ENCODE results near the gene CDK12.
A peak's percentile ranks its signal among the peaks of the same experiment; 100 is the strongest.
"Not testable (repeated sequence)": the region's sequence is repeated elsewhere in the genome, so short reads cannot be mapped to it uniquely, and the experiment has no call there.

CDK12 gene

DNA sequence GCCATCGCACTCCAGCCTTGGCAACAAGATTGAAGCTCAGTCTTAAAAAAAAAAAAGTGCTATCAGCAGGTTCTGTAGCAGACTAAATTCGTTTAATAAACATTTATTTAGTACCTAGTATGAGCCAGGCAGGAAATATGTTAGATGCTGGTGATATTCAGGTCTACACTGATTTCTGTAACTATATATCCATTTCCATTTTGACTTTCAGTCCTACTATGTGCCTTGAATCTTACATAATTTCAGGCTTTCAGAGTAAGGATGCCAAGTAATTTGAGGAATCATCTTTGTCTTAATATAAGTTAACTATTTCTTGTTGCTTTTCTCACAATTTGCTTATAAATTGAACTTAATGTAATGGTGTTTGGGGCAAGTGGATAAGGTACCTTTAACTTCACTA is 46.2 kb downstream of the CDK12 start:
- no peak for DNase-seq

- DNase-seq: no peak
Observed at GRCh38 chr17:39508987-39509386, 47.7 kb downstream of the CDK12 start.

GRCh38 chr17:39513309-39513708 is 52.0 kb downstream of the CDK12 start:
- no peak for DNase-seq

DNA sequence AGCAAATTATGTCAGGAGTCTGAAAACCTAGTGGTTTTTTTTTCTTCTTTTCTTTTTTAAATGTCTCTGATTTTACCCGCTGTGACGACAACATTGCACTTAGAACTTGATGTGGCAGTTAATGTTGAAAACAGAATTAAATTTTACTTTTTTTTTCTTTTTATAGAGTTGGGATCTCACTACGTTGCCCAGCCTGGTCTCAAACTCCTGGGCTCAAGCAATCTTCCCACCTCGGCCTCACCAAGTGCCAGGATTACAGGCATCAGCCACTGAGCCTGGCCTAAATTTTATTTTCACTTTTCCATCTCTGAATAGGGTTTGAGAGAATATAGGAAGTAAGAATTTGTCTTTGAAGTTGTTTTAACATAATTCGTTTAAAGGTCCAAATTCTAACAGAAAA is 52.6 kb downstream of the CDK12 start:
- no peak for DNase-seq

- no peak for DNase-seq
Observed at GRCh38 chr17:39517224-39517623, 55.9 kb downstream of the CDK12 start.

- DNase-seq: no peak
Observed at GRCh38 chr17:39525801-39526506, 64.7 kb downstream of the CDK12 start.

GRCh38 chr17:39527220-39527813 is 66.0 kb downstream of the CDK12 start:
- peak in 2 of 6 experiments; percentile 3 to 4 for DNase-seq

- no peak for DNase-seq
Observed at GRCh38 chr17:39529455-39529854, 68.2 kb downstream of the CDK12 start.

- DNase-seq: no peak
Observed at GRCh38 chr17:39530513-39530912, 69.2 kb downstream of the CDK12 start.

DNA sequence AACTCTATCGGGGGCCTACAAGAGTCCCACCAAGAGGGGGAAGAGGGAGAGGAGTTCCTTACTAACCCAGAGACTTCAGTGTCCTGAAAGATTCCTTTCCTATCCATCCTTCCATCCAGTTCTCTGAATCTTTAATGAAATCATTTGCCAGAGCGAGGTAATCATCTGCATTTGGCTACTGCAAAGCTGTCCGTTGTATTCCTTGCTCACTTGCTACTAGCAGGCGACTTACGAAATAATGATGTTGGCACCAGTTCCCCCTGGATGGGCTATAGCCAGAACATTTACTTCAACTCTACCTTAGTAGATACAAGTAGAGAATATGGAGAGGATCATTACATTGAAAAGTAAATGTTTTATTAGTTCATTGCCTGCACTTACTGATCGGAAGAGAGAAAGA is 70.0 kb downstream of the CDK12 start:
- DNase-seq: no peak

DNA sequence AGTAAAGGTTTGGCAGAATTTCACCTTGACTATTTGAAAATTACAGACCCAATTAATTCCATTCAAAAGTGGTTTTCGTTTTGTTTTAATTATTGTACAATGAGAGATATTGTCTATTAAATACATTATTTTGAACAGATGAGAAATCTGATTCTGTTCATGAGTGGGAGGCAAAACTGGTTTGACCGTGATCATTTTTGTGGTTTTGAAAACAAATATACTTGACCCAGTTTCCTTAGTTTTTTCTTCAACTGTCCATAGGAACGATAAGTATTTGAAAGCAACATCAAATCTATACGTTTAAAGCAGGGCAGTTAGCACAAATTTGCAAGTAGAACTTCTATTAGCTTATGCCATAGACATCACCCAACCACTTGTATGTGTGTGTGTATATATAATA is 72.6 kb downstream of the CDK12 start:
- DNase-seq: no peak

DNA sequence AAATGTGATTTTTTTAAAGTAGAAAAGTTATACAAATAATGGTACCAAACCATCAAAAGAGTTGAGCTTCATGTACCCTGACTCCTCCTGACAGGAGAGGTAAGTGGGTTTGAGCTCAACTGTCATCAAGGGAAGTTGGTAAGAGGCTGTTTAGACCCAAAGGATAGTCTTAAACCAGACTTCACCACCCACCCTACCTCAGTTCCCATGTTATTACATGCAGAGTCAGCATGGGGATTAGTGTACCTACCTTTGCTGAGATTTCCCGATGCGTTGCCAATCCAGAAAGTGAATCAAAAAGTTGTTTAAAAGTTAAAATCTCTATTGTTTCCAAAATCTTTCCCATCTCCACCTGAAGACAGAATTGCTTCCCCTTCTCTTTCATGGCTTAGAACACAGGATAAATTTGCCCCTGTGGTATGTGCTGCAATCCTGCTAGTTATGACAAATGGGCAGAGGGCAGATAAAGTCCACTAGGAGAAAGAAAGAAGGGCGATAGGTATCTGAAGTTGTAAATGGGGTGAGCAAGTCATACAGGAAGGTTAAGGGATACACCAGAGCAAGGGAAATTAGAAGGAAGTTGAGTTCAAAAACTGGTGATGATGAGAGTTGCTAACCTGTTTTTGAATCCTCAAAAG is 73.6 kb downstream of the CDK12 start:
- DNase-seq: no peak

DNA sequence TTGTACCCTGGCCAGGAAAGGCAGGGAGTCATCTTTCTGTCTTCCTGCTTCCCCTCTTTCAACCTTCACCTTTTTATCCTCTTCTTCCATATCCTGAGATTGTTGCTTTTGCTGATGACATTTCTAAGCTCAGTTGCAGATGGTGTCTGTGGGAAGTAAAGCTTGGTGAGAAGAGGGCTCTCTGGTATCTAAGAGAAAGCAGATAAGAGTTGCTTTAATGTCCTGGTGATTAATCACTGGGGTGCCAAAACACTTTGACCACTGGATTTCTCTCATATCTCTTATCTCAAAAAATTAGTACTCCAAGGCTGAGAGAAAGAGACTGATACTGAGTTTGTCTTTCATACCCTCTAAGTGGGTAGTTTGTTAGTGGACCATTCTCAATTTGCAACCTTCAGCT is 75.2 kb downstream of the CDK12 start:
- no peak for DNase-seq

DNA sequence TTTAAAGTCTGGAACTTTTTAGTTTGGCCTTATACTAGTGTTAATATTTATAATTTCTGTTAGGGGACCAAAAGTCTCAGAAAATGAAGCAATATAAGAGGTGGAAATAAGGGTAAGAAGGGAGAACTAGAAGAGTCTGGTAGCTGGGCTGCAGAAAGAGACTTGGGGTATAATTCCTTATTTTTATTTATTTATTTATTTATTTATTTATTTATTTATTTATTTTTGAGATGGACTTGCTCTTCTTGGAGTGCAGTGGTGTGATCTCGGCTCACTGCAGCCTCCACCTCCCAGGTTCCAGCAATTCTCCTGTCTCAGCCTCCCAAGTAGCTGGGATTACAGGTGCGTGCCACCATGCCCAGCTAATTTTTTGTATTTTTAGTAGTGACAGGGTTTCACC is 76.1 kb downstream of the CDK12 start:
- not testable (repeated sequence) for DNase-seq

DNA sequence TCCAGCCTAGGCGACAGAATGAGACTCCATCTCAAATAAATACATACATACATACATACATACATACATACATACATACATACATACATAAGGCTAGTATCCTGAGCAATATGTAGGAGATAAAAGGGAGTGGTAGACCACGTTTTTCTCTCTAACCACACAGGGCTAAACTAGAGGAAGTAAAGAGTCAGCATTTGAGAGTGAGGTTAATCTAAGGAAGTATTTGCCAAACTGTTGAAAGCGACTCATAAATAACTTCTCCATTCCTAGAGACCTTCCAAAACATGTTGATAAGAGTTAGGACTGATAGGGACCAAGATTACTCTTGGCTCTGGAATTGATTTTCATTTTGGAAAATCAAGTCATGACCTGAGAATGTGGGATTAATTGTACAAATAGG is 77.6 kb downstream of the CDK12 start:
- DNase-seq: peak in 2 of 6 experiments; percentile 3 to 15

- DNase-seq: no peak
Observed at GRCh38 chr17:39540611-39541010, 79.3 kb downstream of the CDK12 start.

- DNase-seq: no peak
Observed at GRCh38 chr17:39541652-39542051, 80.4 kb downstream of the CDK12 start.

- DNase-seq: no peak
Observed at GRCh38 chr17:39543176-39543575, 81.9 kb downstream of the CDK12 start.

- no peak for DNase-seq
Observed at GRCh38 chr17:39543664-39544063, 82.4 kb downstream of the CDK12 start.

- DNase-seq: not testable (repeated sequence)
Observed at GRCh38 chr17:39544361-39544760, 83.1 kb downstream of the CDK12 start.

GRCh38 chr17:39547713-39548478 is 86.6 kb downstream of the CDK12 start:
- DNase-seq: peak; percentile 12 to 79 (median 63)

- DNase-seq: no peak
Observed at GRCh38 chr17:39548494-39549225, 87.4 kb downstream of the CDK12 start.

Data from stimulated activated naive CD4-positive, alpha-beta T cell (primary cell).